HG03378 (cell line): ENCODE results near the gene IMP4.
"Not testable (repeated sequence)": the region's sequence is repeated elsewhere in the genome, so short reads cannot be mapped to it uniquely, and the experiment has no call there.

ENCODE experiments used
- ATAC-seq: cut with Tn5 transposase; IDR thresholded peaks from one replicate; pipeline ENCODE4 v1.9.1; 2021; ENCODE audit warnings: mild to moderate bottlenecking, moderate library complexity; ENCODE audit not compliant: unreplicated experiment

The IMP4 gene

GRCh38 chr2:130342533-130343275 is at the start of gene IMP4:
Gene IMP4 (plus strand): TSS chr2:130342897. CDS start chr2:130342933, 36 bp downstream.
- peak; percentile 81 for ATAC-seq

- ATAC-seq = no peak
Observed at GRCh38 chr2:130300258-130300969, 42.3 kb upstream of the IMP4 start.

GRCh38 chr2:130300970-130301348 is 41.7 kb upstream of the IMP4 start:
- no peak for ATAC-seq

GRCh38 chr2:130302164-130302886 is 40.4 kb upstream of the IMP4 start:
- no peak for ATAC-seq

- peak; percentile 78 for ATAC-seq
Observed at GRCh38 chr2:130303169-130303568, 39.5 kb upstream of the IMP4 start.

- ATAC-seq = no peak
Observed at GRCh38 chr2:130304726-130305125, 38.0 kb upstream of the IMP4 start.

GRCh38 chr2:130307850-130308249 is 34.8 kb upstream of the IMP4 start:
- no peak for ATAC-seq

GRCh38 chr2:130310881-130311280 is 31.8 kb upstream of the IMP4 start:
- ATAC-seq = no peak

- ATAC-seq = no peak
Observed at GRCh38 chr2:130313812-130314334, 28.8 kb upstream of the IMP4 start.

GRCh38 chr2:130314377-130314776 is 28.3 kb upstream of the IMP4 start:
- ATAC-seq = no peak

GRCh38 chr2:130316596-130316995 is 26.1 kb upstream of the IMP4 start:
- ATAC-seq = no peak

- ATAC-seq = no peak
Observed at GRCh38 chr2:130318906-130319305, 23.8 kb upstream of the IMP4 start.

GRCh38 chr2:130319536-130319935 is 23.2 kb upstream of the IMP4 start:
- no peak for ATAC-seq

GRCh38 chr2:130327703-130328527 is 14.8 kb upstream of the IMP4 start:
- no peak for ATAC-seq

GRCh38 chr2:130328710-130329109 is 14.0 kb upstream of the IMP4 start:
- no peak for ATAC-seq

GRCh38 chr2:130332271-130333073 is 10.2 kb upstream of the IMP4 start:
- ATAC-seq = peak; percentile 49

- ATAC-seq = not testable (repeated sequence)
Observed at GRCh38 chr2:130333253-130333652, 9.4 kb upstream of the IMP4 start.

- no peak for ATAC-seq
Observed at GRCh38 chr2:130334026-130334425, 8.7 kb upstream of the IMP4 start.

- ATAC-seq = no peak
Observed at GRCh38 chr2:130335226-130335625, 7.5 kb upstream of the IMP4 start.
